ENCODE data around the gene LRRC52.

LRRC52 gene

GRCh38 chr1:165539306-165539705, 4.5 kb upstream of the LRRC52 start:
- DNase-seq = no peak

- DNase-seq = no peak
Measured at GRCh38 chr1:165539908-165540307, 3.9 kb upstream of the LRRC52 start.

GRCh38 chr1:165542015-165542631, 1.7 kb upstream of the LRRC52 start:
- DNase-seq = no peak

GRCh38 chr1:165542647-165543046, 1.2 kb upstream of the LRRC52 start:
- DNase-seq = no peak

GRCh38 chr1:165544996-165545395, 1.2 kb downstream of the LRRC52 start:
- DNase-seq = no peak

GRCh38 chr1:165545974-165546373, 2.2 kb downstream of the LRRC52 start:
- DNase-seq = no peak

- DNase-seq = no peak
Measured at GRCh38 chr1:165549973-165550372, 6.2 kb downstream of the LRRC52 start.

- DNase-seq = no peak
Measured at GRCh38 chr1:165551469-165551868, 7.7 kb downstream of the LRRC52 start.

GRCh38 chr1:165560883-165561656, 17.3 kb downstream of the LRRC52 start:
- DNase-seq = no peak

- DNase-seq = no peak
Measured at GRCh38 chr1:165562571-165562970, 18.8 kb downstream of the LRRC52 start.

- DNase-seq = no peak
Measured at GRCh38 chr1:165563551-165563950, 19.8 kb downstream of the LRRC52 start.

GRCh38 chr1:165564561-165564960, 20.8 kb downstream of the LRRC52 start:
- DNase-seq = no peak

- DNase-seq = no peak
Measured at GRCh38 chr1:165565751-165566490, 22.1 kb downstream of the LRRC52 start.

- no peak for DNase-seq
Measured at GRCh38 chr1:165570078-165570477, 26.3 kb downstream of the LRRC52 start.

GRCh38 chr1:165573787-165574186, 30.0 kb downstream of the LRRC52 start:
- no peak for DNase-seq

GRCh38 chr1:165574295-165574694, 30.5 kb downstream of the LRRC52 start:
- DNase-seq = no peak

GRCh38 chr1:165575468-165576099, 31.8 kb downstream of the LRRC52 start:
- DNase-seq = no peak

GRCh38 chr1:165576536-165576935, 32.7 kb downstream of the LRRC52 start:
- DNase-seq = no peak

- no peak for DNase-seq
Measured at GRCh38 chr1:165577707-165578106, 33.9 kb downstream of the LRRC52 start.

GRCh38 chr1:165580931-165581871, 37.4 kb downstream of the LRRC52 start:
- DNase-seq = no peak

- DNase-seq = no peak
Measured at GRCh38 chr1:165581926-165582325, 38.1 kb downstream of the LRRC52 start.

GRCh38 chr1:165586398-165586797, 42.6 kb downstream of the LRRC52 start:
- no peak for DNase-seq

All from activated naive CD4-positive, alpha-beta T cell treated with anti-CD3 and anti-CD28 coated beads, Interleukin-2, amount 50 U/mL, for 16 hours (primary cell).